H1 (cell line): ENCODE data around the gene L3MBTL4.

Experiments used
- CBX8 ChIP-seq: fragments of 300-800, 300-1000 bp; sonication (generic); IDR thresholded peaks from 2 replicates; pipeline ENCODE4 v1.7.1; 2016; ENCODE audit warnings: low read depth, low read length, borderline replicate concordance
- CTCF ChIP-seq, 3 experiments: IDR thresholded peaks; 1 replicate in 2 of 3; 2 replicates in 1 of 3; pipeline versions ENCODE4 v1.5.1 to v1.6.1; 2011; ENCODE audit warnings: low read length in 3 of 3, mild to moderate bottlenecking in 3 of 3, inconsistent platforms in 2 of 3, low read depth in 1 of 3, moderate library complexity in 1 of 3; ENCODE audit not compliant: insufficient read depth in 1 of 3; ENCODE audit errors: control extremely low read depth in 1 of 3
- EGR1 ChIP-seq: IDR thresholded peaks from 2 replicates; pipeline ENCODE4 v1.6.1; 2011; ENCODE audit warnings: low read depth, low read length, borderline replicate concordance
- EP300 ChIP-seq, 2 experiments: IDR thresholded peaks; 1 replicate in 1 of 2; 2 replicates in 1 of 2; pipeline ENCODE4 v1.6.1; 2011 to 2012; ENCODE audit warnings: low read depth in 2 of 2, low read length in 2 of 2, mild to moderate bottlenecking in 2 of 2, borderline replicate concordance in 1 of 2, inconsistent platforms in 1 of 2, moderate library complexity in 1 of 2
- GABPA ChIP-seq: IDR thresholded peaks from 2 replicates; pipeline ENCODE4 v1.6.1; 2011; ENCODE audit warnings: mild to moderate bottlenecking, low read length, moderate library complexity, borderline replicate concordance; ENCODE audit not compliant: insufficient read depth
- POLR2A ChIP-seq, 2 experiments: IDR thresholded peaks; 1 replicate in 1 of 2; 2 replicates in 1 of 2; pipeline ENCODE4 v1.6.1; 2011; ENCODE audit warnings: low read depth in 2 of 2, low read length in 2 of 2, mild to moderate bottlenecking in 2 of 2; ENCODE audit errors: control extremely low read depth in 1 of 2
- TEAD4 ChIP-seq: IDR thresholded peaks from 2 replicates; pipeline ENCODE4 v1.6.1; 2012; ENCODE audit warnings: low read depth, low read length, inconsistent platforms, mixed read lengths

DNA sequence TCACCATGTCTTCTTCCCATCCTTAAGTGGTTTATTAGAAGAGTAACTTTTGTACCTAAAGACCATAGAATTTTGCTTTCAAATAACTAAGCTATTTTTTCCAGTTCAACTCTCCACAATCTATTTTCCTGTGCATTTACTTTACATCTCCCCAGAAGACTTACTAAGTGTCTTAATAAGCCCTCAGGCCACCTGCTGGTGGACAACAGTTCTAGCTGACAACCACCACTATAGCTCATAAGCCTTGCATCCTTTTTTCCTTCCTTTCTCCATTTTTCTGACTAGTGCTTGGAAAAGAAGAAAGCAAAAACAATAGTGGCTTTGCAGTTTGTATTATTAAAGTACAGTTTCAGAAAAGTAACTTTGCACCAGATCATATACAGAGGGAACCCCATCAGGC is 369.9 kb downstream of the L3MBTL4 start:
- no peak for TF ChIP-seq CBX8
- no peak for TF ChIP-seq EP300 (IDR thresholded peaks at IDR 0.05; ENCODE audit: borderline replicate concordance in 1 of 2, low read depth in 2 of 2, low read length in 2 of 2)
- peak in 2 of 3 experiments; percentile 23 to 55; a peak in 2 of 4 replicates for TF ChIP-seq CTCF (IDR thresholded peaks at IDR 0.05; ENCODE audit: control extremely low read depth in 1 of 3, insufficient read depth in 1 of 3, low read depth in 1 of 3, low read length in 3 of 3)
- no peak for TF ChIP-seq POLR2A (IDR thresholded peaks at IDR 0.05; ENCODE audit: control extremely low read depth in 1 of 2, low read depth in 2 of 2, low read length in 2 of 2)
- TF ChIP-seq TEAD4: no peak
- no peak for TF ChIP-seq GABPA
- TF ChIP-seq EGR1: no peak
